H1 (cell line): ENCODE data around the gene TACR2. TPM values are rescaled to one million over a fixed set of nuclear protein-coding genes. Genes with fewer than 3 reads are reported as not detected.

ENCODE experiments used
- CTCF ChIA-PET: fragments of 300-600 bp; sonication (Branson Sonifier 250); formaldehyde crosslinking; loops from one replicate; lab custom pipeline; 2021; ENCODE audit not compliant: partially characterized antibody; lab: Charles Lee
- POLR2A ChIA-PET: fragments of 300-600 bp; sonication (Branson Sonifier 250); formaldehyde crosslinking; loops from one replicate; lab custom pipeline; 2021; ENCODE audit warnings: inconsistent platforms; ENCODE audit not compliant: partially characterized antibody; lab: Charles Lee
- DNase-seq, 2 experiments: peaks; one replicate each; pipeline versions ENCODE4 v3.0.0 to v3.0.0-alpha.2; 2010 to 2022; ENCODE audit warnings: low spot score in 2 of 2, low read depth in 1 of 2, mixed read lengths in 1 of 2
- FAIRE-seq: peaks from 2 replicates; lab custom pipeline; 2011; peaks lifted over from hg19 to GRCh38; lab: Jason Lieb, UNC
- H2AFZ ChIP-seq: 2 replicates; pipeline ENCODE4 v1.8.1; 2012; ENCODE audit warnings: low read length, inconsistent platforms
- H2AK5ac ChIP-seq: 2 replicates; pipeline ENCODE4 v1.6.1; 2013; ENCODE audit warnings: low read depth, low read length
- H2BK120ac ChIP-seq: replicated peaks from 2 replicates; pipeline ENCODE3; 2013; ENCODE audit warnings: low read depth, low read length, inconsistent platforms
- H2BK12ac ChIP-seq: 2 replicates; pipeline ENCODE4 v1.6.1; 2013; ENCODE audit warnings: low read depth, low read length
- H2BK15ac ChIP-seq: 2 replicates; pipeline ENCODE4 v1.6.1; 2013; ENCODE audit warnings: low read length
- H2BK20ac ChIP-seq: 2 replicates; pipeline ENCODE4 v1.6.1; 2013; ENCODE audit warnings: low read length
- H2BK5ac ChIP-seq: 2 replicates; pipeline ENCODE4 v1.6.1; 2013; ENCODE audit warnings: low read depth, low read length
- H3K14ac ChIP-seq: 2 replicates; pipeline ENCODE4 v1.6.1; 2013; ENCODE audit warnings: inconsistent platforms; ENCODE audit not compliant: insufficient read length
- H3K18ac ChIP-seq: 2 replicates; pipeline ENCODE4 v1.6.1; 2013; ENCODE audit warnings: low read length; ENCODE audit errors: extremely low read depth
- H3K23ac ChIP-seq: 2 replicates; pipeline ENCODE4 v1.6.1; 2013; ENCODE audit warnings: inconsistent platforms; ENCODE audit not compliant: insufficient read length
- H3K23me2 ChIP-seq: 2 replicates; pipeline ENCODE4 v1.6.1; 2013; ENCODE audit warnings: low read depth, low read length
- H3K27ac ChIP-seq: 2 replicates; pipeline ENCODE4 v1.6.1; 2011; ENCODE audit warnings: low read depth, low read length, inconsistent platforms
- H3K27me3 ChIP-seq, 4 experiments: replicated peaks in 1 of 4; 1 replicate in 1 of 4; 2 replicates in 3 of 4; pipeline versions ENCODE4 v1.6.1 to v1.8.1; 2011 to 2013; ENCODE audit warnings: low read length in 3 of 4, mild to moderate bottlenecking in 3 of 4, inconsistent platforms in 2 of 4, mixed read lengths in 2 of 4, moderate library complexity in 1 of 4; ENCODE audit not compliant: control insufficient read depth in 3 of 4, insufficient read depth in 3 of 4; ENCODE audit errors: extremely low read depth in 1 of 4
- H3K36me3 ChIP-seq, 4 experiments: 2 replicates each; pipeline versions ENCODE4 v1.6.1 to v1.8.1; 2011 to 2013; ENCODE audit warnings: mild to moderate bottlenecking in 4 of 4, low read length in 3 of 4, moderate library complexity in 2 of 4, control low read depth in 1 of 4, inconsistent platforms in 1 of 4; ENCODE audit not compliant: insufficient read depth in 4 of 4, control insufficient read depth in 2 of 4
- H3K4ac ChIP-seq: replicated peaks from 2 replicates; pipeline ENCODE3; 2013; ENCODE audit warnings: low read length, low read depth, mixed read lengths, inconsistent platforms; ENCODE audit not compliant: insufficient read length
- H3K4me1 ChIP-seq, 4 experiments: replicated peaks in 1 of 4; 1 replicate in 1 of 4; 2 replicates in 3 of 4; pipeline versions ENCODE4 v1.6.1 to v1.8.1; 2011 to 2013; ENCODE audit warnings: low read length in 3 of 4, inconsistent platforms in 2 of 4, mixed read lengths in 1 of 4; ENCODE audit not compliant: insufficient read depth in 4 of 4, control insufficient read depth in 3 of 4
- H3K4me2 ChIP-seq, 2 experiments: 2 replicates each; pipeline versions ENCODE4 v1.6.1 to v1.8.1; 2011 to 2013; ENCODE audit warnings: low read depth in 2 of 2, low read length in 2 of 2, control low read depth in 1 of 2, inconsistent platforms in 1 of 2, mild to moderate bottlenecking in 1 of 2; ENCODE audit not compliant: insufficient read depth in 1 of 2
- H3K4me3 ChIP-seq, 4 experiments: fragments of 200-600, 300-600 bp in 1 of 4; sonication (generic), shearing (Covaris generic), sonication (Bioruptor Twin) in 1 of 4; 2 replicates each; pipeline versions ENCODE4 v1.5.1 to v1.8.1; 2011 to 2016; ENCODE audit warnings: low read length in 4 of 4, low read depth in 3 of 4, control low read depth in 2 of 4, inconsistent platforms in 2 of 4, mild to moderate bottlenecking in 2 of 4, mixed read lengths in 1 of 4, moderate library complexity in 1 of 4; ENCODE audit not compliant: insufficient read depth in 2 of 4; ENCODE audit errors: extremely low read depth in 1 of 4
- H3K56ac ChIP-seq: replicated peaks from 2 replicates; pipeline ENCODE3; 2013; ENCODE audit warnings: low read depth, mild to moderate bottlenecking, mixed read lengths, low read length, inconsistent platforms; ENCODE audit not compliant: insufficient read length
- H3K79me1 ChIP-seq: 2 replicates; pipeline ENCODE4 v1.6.1; 2013; ENCODE audit warnings: low read depth, low read length, control low read depth
- H3K79me2 ChIP-seq, 2 experiments: 2 replicates each; pipeline versions ENCODE4 v1.6.1 to v1.8.1; 2012 to 2013; ENCODE audit warnings: low read length in 2 of 2, mild to moderate bottlenecking in 2 of 2, inconsistent platforms in 1 of 2; ENCODE audit not compliant: insufficient read depth in 2 of 2, control insufficient read depth in 1 of 2
- H3K9ac ChIP-seq, 4 experiments: replicated peaks in 1 of 4; 1 replicate in 1 of 4; 2 replicates in 3 of 4; pipeline versions ENCODE4 v1.6.1 to v1.8.1; 2011 to 2013; ENCODE audit warnings: low read depth in 3 of 4, low read length in 3 of 4, control low read depth in 2 of 4, mild to moderate bottlenecking in 2 of 4, moderate library complexity in 2 of 4, inconsistent platforms in 1 of 4; ENCODE audit errors: extremely low read depth in 1 of 4
- H3K9me3 ChIP-seq, 2 experiments: 2 replicates each; pipeline versions ENCODE4 v1.6.1 to v1.8.1; 2012 to 2013; ENCODE audit warnings: mild to moderate bottlenecking in 2 of 2, moderate library complexity in 2 of 2, control low read depth in 1 of 2, inconsistent platforms in 1 of 2, low read depth in 1 of 2, low read length in 1 of 2, mixed read lengths in 1 of 2; ENCODE audit not compliant: insufficient read depth in 2 of 2
- H4K20me1 ChIP-seq, 2 experiments: replicated peaks in 1 of 2; 2 replicates each; pipeline versions ENCODE3 to v1.8.1; 2011 to 2013; ENCODE audit warnings: inconsistent platforms in 2 of 2, low read length in 2 of 2, mild to moderate bottlenecking in 1 of 2; ENCODE audit not compliant: insufficient read depth in 2 of 2, control insufficient read depth in 1 of 2
- H4K5ac ChIP-seq: 2 replicates; pipeline ENCODE4 v1.6.1; 2013; ENCODE audit warnings: low read length, low read depth, mixed read lengths, inconsistent platforms; ENCODE audit not compliant: insufficient read length
- H4K8ac ChIP-seq: 2 replicates; pipeline ENCODE4 v1.8.0; 2013; ENCODE audit warnings: mild to moderate bottlenecking, moderate library complexity, low read length, inconsistent platforms; ENCODE audit not compliant: insufficient read depth; ENCODE audit errors: extremely low read depth
- H4K91ac ChIP-seq: replicated peaks from 2 replicates; pipeline ENCODE3; 2013; ENCODE audit warnings: low read length, mixed read lengths, inconsistent platforms; ENCODE audit not compliant: insufficient read length
- ATF2 ChIP-seq: IDR thresholded peaks from 2 replicates; pipeline ENCODE4 v1.6.1; 2012; ENCODE audit warnings: low read length, inconsistent platforms
- CTCF ChIP-seq, 3 experiments: IDR thresholded peaks; 1 replicate in 2 of 3; 2 replicates in 1 of 3; pipeline versions ENCODE4 v1.5.1 to v1.6.1; 2011; ENCODE audit warnings: low read length in 3 of 3, mild to moderate bottlenecking in 3 of 3, inconsistent platforms in 2 of 3, low read depth in 1 of 3, moderate library complexity in 1 of 3; ENCODE audit not compliant: insufficient read depth in 1 of 3; ENCODE audit errors: control extremely low read depth in 1 of 3
- WGBS, 2 experiments: shearing (Covaris generic) in 1 of 2; methylation state at CpG; one replicate each; pipeline versions ENCODE4 v1.1.6 to v1.1.7; 2013 to 2015; ENCODE audit warnings: low lambda C conversion rate in 2 of 2, mixed read lengths in 2 of 2, inconsistent platforms in 1 of 2, low coverage in 1 of 2, missing lambda C conversion rate in 1 of 2; ENCODE audit not compliant: insufficient replicate concordance in 2 of 2, insufficient coverage in 1 of 2, insufficient read length in 1 of 2; ENCODE audit errors: extremely low coverage in 1 of 2, missing lambda C conversion rate in 1 of 2; 5-methylcytosine and 5-hydroxymethylcytosine counted together
- polyA plus RNA-seq, 7 experiments: library from polyadenylated mRNA; depleted of rRNA in 3 of 7; stranded (reverse) in 5 of 7; unstranded in 2 of 7; fragments of >200 nt in 5 of 7; fragments of 200-250 nt in 2 of 7; gene quantifications; 1 replicate in 5 of 7; 2 replicates in 1 of 7; 4 replicates in 1 of 7; pipeline versions ENCODE4 v1.2.1 to v1.2.3, GENCODE V29; 2011 to 2013; ENCODE audit warnings: missing spikeins in 2 of 7, mixed read lengths in 2 of 7
- total RNA-seq: library from RNA; stranded (reverse); fragmentation: NEBNext Ultra II Directional; extraction: Animal tissue kit (Norgen Biotek cat#: 25700); gene quantifications from 2 replicates; pipeline ENCODE4 v1.2.1, GENCODE V29; 2021

Gene TACR2
- total and polyA plus RNA-seq, 2 of the 8 experiments (the other 6 are each of a cell fraction or from before 2014, with no cell fraction given), result 0.06 TPM; not detected in 1

- WGBS, 2 experiments, result 78% methylated on average over 2 of the region's 2 CpGs; no CpG with 5 or more reads in 1 of the 2 experiments
- Histone ChIP-seq H3K4me3 (no peak overlapping the region), H3K9me3 (no peaks in the 10 kb centered on the region), H3K9ac (no peak overlapping the region), H4K91ac (no peak overlapping the region), H3K14ac (no peak overlapping the region), H2BK15ac (no peak overlapping the region), H3K79me1 (no peaks in the 10 kb centered on the region), H4K8ac (no peak overlapping the region), H2BK12ac (no peak overlapping the region), H3K4ac (no peak overlapping the region), H2BK120ac (no peak overlapping the region), H3K23me2 (no peaks in the 10 kb centered on the region), H2BK20ac (no peak overlapping the region), H3K23ac (no peak overlapping the region), H3K18ac (no peak overlapping the region), H3K4me2 (no peak overlapping the region), H4K5ac (no peak overlapping the region), H3K27me3 (no peaks in the 10 kb centered on the region), H4K20me1 (no peaks in the 10 kb centered on the region), H3K36me3 (no peaks in the 10 kb centered on the region), H3K4me1 (peaks cover 0 to 5% (median 0%) of the 10 kb centered on the region in 4 experiments; a peak in 3 of 7 replicates), H2AK5ac (no peak overlapping the region), H3K27ac (no peak overlapping the region), H3K56ac (no peak overlapping the region), H2BK5ac (no peak overlapping the region), H2AFZ (no peak overlapping the region), H3K79me2 (no peaks in the 10 kb centered on the region)
- DNase-seq, result no peak
- no peak for TF ChIP-seq ATF2
- TF ChIP-seq CTCF (IDR thresholded peaks at IDR 0.05; ENCODE audit: control extremely low read depth in 1 of 3, insufficient read depth in 1 of 3, low read depth in 1 of 3, low read length in 3 of 3), result peak in 1 of 3 experiments; percentile 5; a peak in 1 of 4 replicates
- ChIA-PET CTCF (interaction anchor here (0.7 to 9.5 kb wide), 8 partner anchors 15 to 172 kb away, joined by 3 to 92 read pairs (median 4); partner anchors contain the start of gene TSPAN15), POLR2A (interaction anchor here (0.7 kb wide), 1 partner anchor 12 kb away, joined by 3 read pairs; no protein-coding TSS in a partner anchor)
- FAIRE-seq, result no peak
Measured at GRCh38 chr10:69464801-69465401, 48.2 kb upstream of the TACR2 start.
